GM12878 (cell line): Measurements from ENCODE around the gene CD72. TPM values are rescaled to one million over a fixed set of nuclear protein-coding genes. Genes with fewer than 3 reads are reported as not detected.

ENCODE experiments used
- BMI1 ChIP-seq: fragments of 450-650 bp; IDR thresholded peaks from 2 replicates; pipeline ENCODE4 v1.6.1; 2016; ENCODE audit warnings: mild to moderate bottlenecking, moderate library complexity, borderline replicate concordance
- CUX1 ChIP-seq: IDR thresholded peaks from 2 replicates; pipeline ENCODE4 v1.6.1; 2012; ENCODE audit warnings: improper control_type of control experiment, low read depth, low read length; ENCODE audit not compliant: insufficient replicate concordance
- ETV6 ChIP-seq, 2 experiments: fragments of 450-650 bp in 1 of 2; IDR thresholded peaks in 1 of 2; conservative IDR thresholded peaks in 1 of 2; 2 replicates each; pipeline ENCODE4 v1.6.1; 2014; ENCODE audit warnings: antibody characterized with exemption in 1 of 2, borderline replicate concordance in 1 of 2, low read depth in 1 of 2, mild to moderate bottlenecking in 1 of 2, moderate library complexity in 1 of 2
- GATAD2B ChIP-seq: fragments of 450-650 bp; conservative IDR thresholded peaks from 2 replicates; pipeline ENCODE4 v1.6.1; 2017; ENCODE audit warnings: low read depth, mild to moderate bottlenecking, moderate library complexity
- IKZF2 ChIP-seq, 2 experiments: fragments of 450-650 bp; IDR thresholded peaks; 2 replicates each; pipeline ENCODE4 v1.6.1; 2017; ENCODE audit warnings: mild to moderate bottlenecking in 2 of 2, moderate library complexity in 2 of 2
- IRF3 ChIP-seq: fragments of 450-650 bp; IDR thresholded peaks from 2 replicates; pipeline ENCODE4 v1.6.1; 2014; ENCODE audit warnings: mild to moderate bottlenecking
- IRF4 ChIP-seq: IDR thresholded peaks from 2 replicates; pipeline ENCODE4 v1.6.1; 2011; ENCODE audit warnings: low read depth, low read length
- MEF2A ChIP-seq: IDR thresholded peaks from 2 replicates; pipeline ENCODE4 v1.6.1; 2011; ENCODE audit warnings: low read depth, mild to moderate bottlenecking, low read length, moderate library complexity; ENCODE audit not compliant: insufficient read depth
- NR2C1 ChIP-seq: fragments of 450-650 bp; IDR thresholded peaks from 2 replicates; pipeline ENCODE4 v1.6.1; 2017; ENCODE audit warnings: antibody characterized with exemption, mild to moderate bottlenecking, moderate library complexity
- RCOR1 ChIP-seq: conservative IDR thresholded peaks from 2 replicates; pipeline ENCODE4 v1.6.1; 2012; ENCODE audit warnings: low read depth, low read length, improper control_type of control experiment
- REST ChIP-seq: IDR thresholded peaks from 2 replicates; pipeline ENCODE4 v1.6.1; 2012; ENCODE audit warnings: mild to moderate bottlenecking, low read depth, low read length
- SMAD1 ChIP-seq: fragments of 450-650 bp; IDR thresholded peaks from 2 replicates; pipeline ENCODE4 v1.6.1; 2018; ENCODE audit warnings: mild to moderate bottlenecking, low read depth; ENCODE audit not compliant: partially characterized antibody
- SREBF1 ChIP-seq: IDR thresholded peaks from 2 replicates; pipeline ENCODE4 v1.6.1; 2012; ENCODE audit warnings: mild to moderate bottlenecking, low read length
- SUPT20H ChIP-seq: IDR thresholded peaks from 2 replicates; pipeline ENCODE4 v1.6.1; 2011; ENCODE audit warnings: low read depth, mild to moderate bottlenecking, low read length, moderate library complexity, borderline replicate concordance; ENCODE audit not compliant: control insufficient read depth
- YY1 ChIP-seq: IDR thresholded peaks from 2 replicates; pipeline ENCODE4 v1.6.1; 2011; ENCODE audit warnings: low read depth, mild to moderate bottlenecking, low read length
- ZNF207 ChIP-seq: fragments of 450-650 bp; IDR thresholded peaks from 2 replicates; pipeline ENCODE4 v1.6.1; 2014; ENCODE audit warnings: antibody characterized with exemption, mild to moderate bottlenecking, borderline replicate concordance
- ZNF622 ChIP-seq: fragments of 450-650 bp; IDR thresholded peaks from 2 replicates; pipeline ENCODE4 v1.6.1; 2017; ENCODE audit warnings: mild to moderate bottlenecking, inconsistent platforms
- polyA plus RNA-seq, 11 experiments: library from polyadenylated mRNA; depleted of rRNA in 4 of 11; unstranded in 6 of 11; stranded (reverse) in 5 of 11; fragments of >200 nt; fragmentation: Nextera tagmentation in 4 of 11; fragmentation: Illumina TruSeq in 1 of 11; extraction: Ambion mirVana in 4 of 11; extraction: Trizol in 1 of 11; gene quantifications; 1 replicate in 1 of 11; 2 replicates in 10 of 11; pipeline versions ENCODE4 v1.2.1 to v1.2.3, GENCODE V29; 2011 to 2016; ENCODE audit warnings: inconsistent platforms in 2 of 11, missing spikeins in 2 of 11, low read depth in 1 of 11
- total RNA-seq, 4 experiments: library from RNA; depleted of rRNA in 3 of 4; stranded (reverse); fragments of >200 nt in 3 of 4; fragmentation: Illumina TruSeq in 1 of 4; extraction: Trizol in 1 of 4; gene quantifications; 2 replicates each; pipeline versions ENCODE4 v1.2.1 to v1.2.3, GENCODE V29; 2013 to 2021
- TF ChIP-seq, protein P1 (sequence below): fragments of 450-650 bp; IDR thresholded peaks from 2 replicates; pipeline ENCODE4 v1.6.1; 2016; ENCODE audit warnings: mild to moderate bottlenecking

The CD72 gene
- total and polyA plus RNA-seq, 10 of the 15 experiments (the other 5 are each of a cell fraction or from before 2014, with no cell fraction given), result 2.1 to 14.2 (median 4.4) TPM

DNA sequence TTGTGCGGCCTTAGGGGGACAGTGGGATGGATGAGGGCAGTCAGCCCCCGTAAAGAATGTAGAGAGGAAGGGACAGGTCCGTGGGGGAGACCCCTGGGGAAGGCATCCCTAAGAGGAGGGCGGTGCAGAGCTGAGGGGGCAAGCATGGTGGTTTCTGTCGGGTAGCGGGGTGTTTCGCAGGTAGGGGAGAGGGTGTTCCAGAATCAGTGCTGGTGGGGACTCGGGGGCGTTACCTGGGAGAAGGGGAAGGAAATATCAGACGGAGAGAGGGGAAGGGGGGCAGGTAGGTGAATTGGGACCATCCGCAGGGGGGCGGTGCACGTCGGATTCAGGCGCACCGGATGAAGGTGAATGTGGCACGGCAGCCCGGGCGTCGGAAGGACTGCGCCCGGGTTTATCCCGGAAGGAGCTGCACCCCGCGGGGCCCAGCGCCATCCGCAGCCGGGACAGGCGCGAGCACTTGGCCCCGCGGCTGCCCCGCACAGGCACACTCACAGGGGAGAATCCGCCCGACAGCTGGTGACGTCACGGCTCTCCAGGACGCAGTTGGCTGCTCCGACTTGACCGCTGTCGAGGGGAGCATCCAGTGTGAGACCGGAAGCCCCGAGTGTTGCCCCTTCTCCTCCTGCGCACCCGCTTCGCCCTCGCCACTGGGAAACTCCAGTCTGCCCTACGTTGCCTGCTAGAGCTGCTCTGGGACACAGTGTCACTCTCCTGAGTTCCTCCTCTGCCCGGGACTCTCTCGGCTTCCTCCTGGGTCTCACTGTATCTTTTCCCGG, 1.3 kb downstream of the CD72 start (continued):
- TF ChIP-seq IRF4, result no peak
- 0 out of 4 replicates have a peak, but pooled peaks of 1 of the 2 experiments have one; percentile 19 for TF ChIP-seq IKZF2 (IDR thresholded peaks at IDR 0.05)
- no peak for TF ChIP-seq BMI1
- no peak for TF ChIP-seq SREBF1
- TF ChIP-seq ZNF207, result no peak
- TF ChIP-seq SUPT20H, result no peak
- TF ChIP-seq MEF2A, result no peak
- no peak for TF ChIP-seq ETV6 (conservative IDR thresholded peaks at IDR 0.05 in 1 of 2, IDR thresholded peaks at IDR 0.05 in 1 of 2; ENCODE audit: borderline replicate concordance in 1 of 2, low read depth in 1 of 2)
- TF ChIP-seq GATAD2B, result peak; percentile 66; the same call in 1 of the 2 replicates
- TF ChIP-seq ZNF622, result no peak
- no peak for TF ChIP-seq IRF3
- no peak for TF ChIP-seq SMAD1
- TF ChIP-seq CUX1, result no peak
- TF ChIP-seq RCOR1, result no peak
- TF ChIP-seq REST, result no peak
- peak; percentile 49; the same call in 1 of the 2 replicates for TF ChIP-seq YY1
- TF ChIP-seq NR2C1, result no peak
- TF ChIP-seq, protein P1, sequence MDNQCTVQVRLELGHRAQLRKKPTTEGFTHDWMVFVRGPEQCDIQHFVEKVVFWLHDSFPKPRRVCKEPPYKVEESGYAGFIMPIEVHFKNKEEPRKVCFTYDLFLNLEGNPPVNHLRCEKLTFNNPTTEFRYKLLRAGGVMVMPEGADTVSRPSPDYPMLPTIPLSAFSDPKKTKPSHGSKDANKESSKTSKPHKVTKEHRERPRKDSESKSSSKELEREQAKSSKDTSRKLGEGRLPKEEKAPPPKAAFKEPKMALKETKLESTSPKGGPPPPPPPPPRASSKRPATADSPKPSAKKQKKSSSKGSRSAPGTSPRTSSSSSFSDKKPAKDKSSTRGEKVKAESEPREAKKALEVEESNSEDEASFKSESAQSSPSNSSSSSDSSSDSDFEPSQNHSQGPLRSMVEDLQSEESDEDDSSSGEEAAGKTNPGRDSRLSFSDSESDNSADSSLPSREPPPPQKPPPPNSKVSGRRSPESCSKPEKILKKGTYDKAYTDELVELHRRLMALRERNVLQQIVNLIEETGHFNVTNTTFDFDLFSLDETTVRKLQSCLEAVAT, result no peak
